GM10248 (cell line): ENCODE data around the gene LYPD6.

ENCODE experiments used
- CTCF ChIA-PET: fragments of 300-600 bp; sonication (Branson Sonifier 250); formaldehyde crosslinking; extraction: SDS; loops from one replicate; lab custom pipeline; 2021; ENCODE audit warnings: antibody characterized with exemption; lab: Yijun Ruan, JAX
- POLR2A ChIA-PET: fragments of 350-650 bp; sonication (Branson Sonifier 250); formaldehyde crosslinking; extraction: SDS; loops from one replicate; lab custom pipeline; 2020; ENCODE audit warnings: antibody characterized with exemption; lab: Yijun Ruan, JAX
- DNase-seq: peaks from one replicate; pipeline ENCODE4 v3.0.0; 2012; ENCODE audit errors: extremely low spot score
- CTCF ChIP-seq: IDR thresholded peaks from 2 replicates; pipeline ENCODE4 v1.5.1; 2012; ENCODE audit warnings: mild to moderate bottlenecking, low read depth; ENCODE audit errors: extremely low read depth, missing control alignments, control extremely low read depth

LYPD6 gene

GRCh38 chr2:149339324-149339723 is 8.9 kb downstream of the LYPD6 start:
- ChIA-PET CTCF (interaction anchor here (1.1 to 1.4 kb wide), 4 partner anchors 8 to 37 kb away, joined by 3 read pairs; no protein-coding TSS in a partner anchor), POLR2A (no interaction called here)
- no peak for DNase-seq
- TF ChIP-seq CTCF = no peak

GRCh38 chr2:149342509-149342908 is 12.1 kb downstream of the LYPD6 start:
- ChIA-PET POLR2A (no interaction called here), CTCF (no interaction called here)
- no peak for TF ChIP-seq CTCF
- no peak for DNase-seq

- TF ChIP-seq CTCF = no peak
- DNase-seq = no peak
- CTCF ChIA-PET = no interaction called here
- POLR2A ChIA-PET = no interaction called here
Observed at GRCh38 chr2:149344105-149344504, 13.7 kb downstream of the LYPD6 start.

GRCh38 chr2:149346272-149346671 is 15.9 kb downstream of the LYPD6 start:
- ChIA-PET POLR2A (no interaction called here), CTCF (interaction anchor here (1.3 to 1.9 kb wide), 2 partner anchors 15 to 16 kb away, joined by 3 read pairs; no protein-coding TSS in a partner anchor)
- TF ChIP-seq CTCF = no peak
- DNase-seq = no peak

GRCh38 chr2:149348291-149348690 is 17.9 kb downstream of the LYPD6 start:
- CTCF ChIA-PET = no interaction called here
- POLR2A ChIA-PET = no interaction called here
- no peak for TF ChIP-seq CTCF
- DNase-seq = no peak

GRCh38 chr2:149353421-149353820 is 23.0 kb downstream of the LYPD6 start:
- ChIA-PET CTCF (interaction anchor here (1.9 kb wide), 1 partner anchor 14 kb away, joined by 5 read pairs; no protein-coding TSS in a partner anchor), POLR2A (no interaction called here)
- DNase-seq = no peak
- TF ChIP-seq CTCF = no peak
